GM19468 (cell line): Measurements from ENCODE around the gene SLC9A8.

Experiments
- ATAC-seq: cut with Tn5 transposase; IDR thresholded peaks from one replicate; pipeline ENCODE4 v1.9.1; 2021; ENCODE audit warnings: mild to moderate bottlenecking, moderate library complexity, moderate number of reproducible peaks; ENCODE audit not compliant: unreplicated experiment; ENCODE audit errors: extremely low read depth

SLC9A8 gene

DNA sequence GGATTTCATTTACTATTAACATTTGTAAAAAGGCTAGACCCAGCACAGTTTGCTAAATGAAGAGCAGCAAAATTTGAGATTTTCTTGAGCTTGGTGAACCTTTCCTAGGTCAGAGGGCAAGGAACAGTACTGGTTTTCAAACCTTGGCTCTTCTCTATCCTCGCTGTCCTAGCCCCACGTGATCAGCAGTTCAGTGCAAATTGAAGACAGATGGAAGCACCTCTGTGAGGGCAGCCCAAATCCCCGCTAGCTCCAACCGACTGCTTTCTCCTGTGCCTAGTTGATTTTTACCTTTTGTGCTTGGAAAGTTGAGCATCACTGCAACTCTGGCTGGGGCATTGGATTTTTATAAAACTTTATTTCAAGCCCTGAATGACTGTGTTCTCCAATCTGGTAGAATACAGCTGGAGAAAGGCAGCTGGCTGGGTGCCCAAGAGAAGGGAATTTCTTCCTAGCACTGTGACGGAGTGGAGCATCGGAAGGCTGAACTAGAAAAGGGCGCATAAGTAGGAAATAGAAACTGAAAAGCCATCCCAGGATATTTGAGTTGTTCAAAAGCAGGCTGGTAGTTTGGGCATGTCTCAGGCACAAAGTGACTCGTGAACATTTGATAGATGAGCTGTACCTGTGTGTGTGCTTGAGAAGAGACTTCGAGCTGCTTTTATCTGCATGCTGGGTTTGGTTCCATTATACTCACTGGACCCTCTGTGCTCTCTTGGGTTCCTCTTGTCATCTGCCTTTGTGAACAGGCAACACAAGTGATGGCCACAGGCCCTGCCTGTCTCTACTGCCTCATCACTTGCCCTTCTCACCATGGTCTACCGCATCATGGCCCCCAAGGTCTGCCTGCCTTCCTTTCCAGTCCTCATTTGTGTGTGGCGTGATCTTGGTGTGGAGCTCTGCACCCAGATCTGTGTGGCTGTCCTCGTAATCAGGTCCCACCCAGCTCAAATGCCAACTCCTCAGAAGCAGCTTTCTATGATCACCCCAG lies 125.8 kb downstream of the SLC9A8 start:
- no peak for ATAC-seq

DNA sequence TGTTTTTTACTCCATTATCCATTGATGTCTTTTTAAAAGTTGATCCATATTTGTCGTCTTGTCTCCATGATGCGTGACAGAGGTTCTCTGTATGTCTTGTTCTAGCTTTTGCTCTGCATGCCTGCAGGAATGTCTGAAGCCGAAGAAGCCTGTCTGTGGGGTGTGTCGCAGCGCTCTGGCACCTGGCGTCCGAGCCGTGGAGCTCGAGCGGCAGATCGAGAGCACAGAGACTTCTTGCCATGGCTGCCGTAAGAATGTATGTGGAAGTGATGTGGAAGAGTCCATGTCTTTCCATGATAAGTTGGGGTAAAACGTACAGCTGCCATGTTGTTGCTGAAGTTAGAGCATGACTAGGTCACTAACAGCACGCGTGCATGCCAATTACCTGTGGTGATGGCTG lies 128.8 kb downstream of the SLC9A8 start:
- no peak for ATAC-seq
